ENCODE results near the gene ZNF446. TPM values are rescaled to one million over a fixed set of nuclear protein-coding genes. Genes with fewer than 3 reads are reported as not detected.
A peak's percentile ranks its signal among the peaks of the same experiment; 100 is the strongest.

ZNF446 gene
- total and polyA plus RNA-seq, 10 of the 15 experiments (the other 5 are each of a cell fraction or from before 2014, with no cell fraction given), result 0.14 to 6.9 (median 4.1) TPM

GRCh38 chr19:58439576-58440554 is 36.3 kb upstream of the ZNF446 start, which contains the start of gene ZNF132 (continued):
- TF ChIP-seq, protein P1, sequence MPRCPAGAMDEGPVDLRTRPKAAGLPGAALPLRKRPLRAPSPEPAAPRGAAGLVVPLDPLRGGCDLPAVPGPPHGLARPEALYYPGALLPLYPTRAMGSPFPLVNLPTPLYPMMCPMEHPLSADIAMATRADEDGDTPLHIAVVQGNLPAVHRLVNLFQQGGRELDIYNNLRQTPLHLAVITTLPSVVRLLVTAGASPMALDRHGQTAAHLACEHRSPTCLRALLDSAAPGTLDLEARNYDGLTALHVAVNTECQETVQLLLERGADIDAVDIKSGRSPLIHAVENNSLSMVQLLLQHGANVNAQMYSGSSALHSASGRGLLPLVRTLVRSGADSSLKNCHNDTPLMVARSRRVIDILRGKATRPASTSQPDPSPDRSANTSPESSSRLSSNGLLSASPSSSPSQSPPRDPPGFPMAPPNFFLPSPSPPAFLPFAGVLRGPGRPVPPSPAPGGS (IDR thresholded peaks at IDR 0.05; ENCODE audit: borderline replicate concordance, insufficient read depth, low read depth, low read length, poor library complexity, severe bottlenecking), result no peak
- TF ChIP-seq SMARCA5 (IDR thresholded peaks at IDR 0.05), result no peak
- TF ChIP-seq POU2F2 (IDR thresholded peaks at IDR 0.05; ENCODE audit: borderline replicate concordance, low read depth, low read length), result no peak; the same call in 2 of the 3 replicates
- TF ChIP-seq PKNOX1 (IDR thresholded peaks at IDR 0.05), result peak; percentile 95
- no peak; the same call in 1 of the 2 replicates for TF ChIP-seq RB1 (IDR thresholded peaks at IDR 0.05; ENCODE audit: borderline replicate concordance)
- no peak for TF ChIP-seq KLF5 (IDR thresholded peaks at IDR 0.05; ENCODE audit: partially characterized antibody)
- peak; percentile 98 for TF ChIP-seq CREM (IDR thresholded peaks at IDR 0.05; ENCODE audit: low read depth)
- TF ChIP-seq SMAD5 (IDR thresholded peaks at IDR 0.05; ENCODE audit: low read depth), result no peak
- peak; percentile 19; the same call in 1 of the 2 replicates for TF ChIP-seq SREBF1 (IDR thresholded peaks at IDR 0.05; ENCODE audit: low read length)
- peak; percentile 98 for TF ChIP-seq CREB1 (IDR thresholded peaks at IDR 0.05; ENCODE audit: low read depth)
- no peak for TF ChIP-seq ESRRA (IDR thresholded peaks at IDR 0.05; ENCODE audit: low read length)
- TF ChIP-seq ZNF622 (IDR thresholded peaks at IDR 0.05), result no peak
- 0 out of 2 replicates have a peak, but pooled peaks have one; percentile 82 for TF ChIP-seq WRNIP1 (IDR thresholded peaks at IDR 0.05; ENCODE audit: borderline replicate concordance, low read depth, low read length)
- TF ChIP-seq CEBPB (IDR thresholded peaks at IDR 0.05; ENCODE audit: borderline replicate concordance in 1 of 2, low read depth in 2 of 2, low read length in 2 of 2), result no peak
- no peak for TF ChIP-seq TCF12 (IDR thresholded peaks at IDR 0.05; ENCODE audit: low read depth, low read length)
- peak; percentile 67 for TF ChIP-seq RUNX3 (IDR thresholded peaks at IDR 0.05; ENCODE audit: low read length)
- no peak; the same call in 1 of the 2 replicates for TF ChIP-seq MAX (IDR thresholded peaks at IDR 0.05; ENCODE audit: low read depth, low read length)
- peak; percentile 34; the same call in 1 of the 2 replicates for TF ChIP-seq NFYA (IDR thresholded peaks at IDR 0.05; ENCODE audit: borderline replicate concordance, low read depth, low read length)
- TF ChIP-seq RFX5 (IDR thresholded peaks at IDR 0.05; ENCODE audit: low read depth, low read length), result no peak
- no peak for TF ChIP-seq TCF7 (IDR thresholded peaks at IDR 0.05; ENCODE audit: borderline replicate concordance)
- TF ChIP-seq, protein P2, sequence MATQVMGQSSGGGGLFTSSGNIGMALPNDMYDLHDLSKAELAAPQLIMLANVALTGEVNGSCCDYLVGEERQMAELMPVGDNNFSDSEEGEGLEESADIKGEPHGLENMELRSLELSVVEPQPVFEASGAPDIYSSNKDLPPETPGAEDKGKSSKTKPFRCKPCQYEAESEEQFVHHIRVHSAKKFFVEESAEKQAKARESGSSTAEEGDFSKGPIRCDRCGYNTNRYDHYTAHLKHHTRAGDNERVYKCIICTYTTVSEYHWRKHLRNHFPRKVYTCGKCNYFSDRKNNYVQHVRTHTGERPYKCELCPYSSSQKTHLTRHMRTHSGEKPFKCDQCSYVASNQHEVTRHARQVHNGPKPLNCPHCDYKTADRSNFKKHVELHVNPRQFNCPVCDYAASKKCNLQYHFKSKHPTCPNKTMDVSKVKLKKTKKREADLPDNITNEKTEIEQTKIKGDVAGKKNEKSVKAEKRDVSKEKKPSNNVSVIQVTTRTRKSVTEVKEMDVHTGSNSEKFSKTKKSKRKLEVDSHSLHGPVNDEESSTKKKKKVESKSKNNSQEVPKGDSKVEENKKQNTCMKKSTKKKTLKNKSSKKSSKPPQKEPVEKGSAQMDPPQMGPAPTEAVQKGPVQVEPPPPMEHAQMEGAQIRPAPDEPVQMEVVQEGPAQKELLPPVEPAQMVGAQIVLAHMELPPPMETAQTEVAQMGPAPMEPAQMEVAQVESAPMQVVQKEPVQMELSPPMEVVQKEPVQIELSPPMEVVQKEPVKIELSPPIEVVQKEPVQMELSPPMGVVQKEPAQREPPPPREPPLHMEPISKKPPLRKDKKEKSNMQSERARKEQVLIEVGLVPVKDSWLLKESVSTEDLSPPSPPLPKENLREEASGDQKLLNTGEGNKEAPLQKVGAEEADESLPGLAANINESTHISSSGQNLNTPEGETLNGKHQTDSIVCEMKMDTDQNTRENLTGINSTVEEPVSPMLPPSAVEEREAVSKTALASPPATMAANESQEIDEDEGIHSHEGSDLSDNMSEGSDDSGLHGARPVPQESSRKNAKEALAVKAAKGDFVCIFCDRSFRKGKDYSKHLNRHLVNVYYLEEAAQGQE (IDR thresholded peaks at IDR 0.05; ENCODE audit: low read depth, low read length), result no peak
- TF ChIP-seq BHLHE40 (IDR thresholded peaks at IDR 0.05; ENCODE audit: borderline replicate concordance in 1 of 2, low read depth in 2 of 2, low read length in 1 of 2), result peak in 1 of 2 experiments; percentile 52; a peak in 1 of 4 replicates
- no peak for TF ChIP-seq ATF3 (IDR thresholded peaks at IDR 0.05; ENCODE audit: borderline replicate concordance, extremely low read depth, low read depth, low read length)
